Endothelial cell of umbilical vein (primary cell): ENCODE results near the gene CCNY. TPM values are rescaled to one million over a fixed set of nuclear protein-coding genes. Genes with fewer than 3 reads are reported as not detected.

Source experiments
- BruUV-seq: library from RNA; stranded (reverse); fragments of 400-500 nt; replicated peaks from 2 replicates; lab custom pipeline; 2021; lab: Mats Ljungman, UMichigan
- CTCF ChIA-PET: fragments of 300-600, 350-600 bp; sonication (Branson Sonifier 250); formaldehyde crosslinking; loops from one replicate; lab custom pipeline; 2021; ENCODE audit warnings: antibody characterized with exemption, inconsistent platforms; lab: Charles Lee
- POLR2A ChIA-PET: fragments of 300-600, 350-600 bp; sonication (Branson Sonifier 250); formaldehyde crosslinking; loops from one replicate; lab custom pipeline; 2021; ENCODE audit warnings: antibody characterized with exemption, inconsistent platforms; lab: Charles Lee
- DNase-seq: peaks from one replicate; pipeline ENCODE4 v3.0.0-alpha.2; 2011; ENCODE audit warnings: low read depth, low spot score
- FAIRE-seq: peaks from 2 replicates; lab custom pipeline; 2011; peaks lifted over from hg19 to GRCh38; lab: Jason Lieb, UNC
- H2AFZ ChIP-seq: 2 replicates; pipeline ENCODE4 v1.6.0; 2012; ENCODE audit warnings: low read depth, low read length, control low read depth, inconsistent platforms
- H3K27ac ChIP-seq: 2 replicates; pipeline ENCODE4 v1.5.1; 2011; ENCODE audit warnings: low read depth, mild to moderate bottlenecking, control low read depth, low read length, moderate library complexity; ENCODE audit not compliant: insufficient read depth
- H3K27me3 ChIP-seq, 2 experiments: 2 replicates each; pipeline versions ENCODE4 v1.6.0 to v1.6.1; 2011; ENCODE audit warnings: low read length in 2 of 2, mixed read lengths in 1 of 2; ENCODE audit not compliant: control insufficient read depth in 2 of 2, insufficient read depth in 2 of 2
- H3K36me3 ChIP-seq, 2 experiments: 2 replicates in 1 of 2; 3 replicates in 1 of 2; pipeline ENCODE4 v1.5.1; 2011; ENCODE audit warnings: low read length in 2 of 2, mild to moderate bottlenecking in 1 of 2, moderate library complexity in 1 of 2; ENCODE audit not compliant: control insufficient read depth in 2 of 2, insufficient read depth in 2 of 2; ENCODE audit errors: extremely low read depth in 1 of 2
- H3K4me1 ChIP-seq: 3 replicates; pipeline ENCODE4 v1.5.1; 2011; ENCODE audit warnings: mild to moderate bottlenecking, low read length; ENCODE audit not compliant: control insufficient read depth, insufficient read depth; ENCODE audit errors: extremely low read depth
- H3K4me2 ChIP-seq: 2 replicates; pipeline ENCODE4 v1.6.1; 2011; ENCODE audit warnings: low read length, control low read depth, mixed read lengths; ENCODE audit not compliant: insufficient read depth
- H3K4me3 ChIP-seq, 3 experiments: fragments of 200-600 bp in 1 of 3; sonication (generic), shearing (Covaris generic) in 1 of 3; replicated peaks in 1 of 3; 2 replicates each; pipeline ENCODE4 v1.5.1; 2011 to 2016; ENCODE audit warnings: control low read depth in 3 of 3, low read length in 3 of 3, mild to moderate bottlenecking in 2 of 3, inconsistent platforms in 1 of 3, low read depth in 1 of 3, moderate library complexity in 1 of 3; ENCODE audit not compliant: insufficient read depth in 1 of 3
- H3K79me2 ChIP-seq: 2 replicates; pipeline ENCODE4 v1.6.0; 2012; ENCODE audit warnings: low read length, inconsistent platforms; ENCODE audit not compliant: control insufficient read depth, insufficient read depth
- H3K9ac ChIP-seq: replicated peaks from 2 replicates; pipeline ENCODE3; 2011; ENCODE audit warnings: low read length, control low read depth; ENCODE audit not compliant: insufficient read depth; ENCODE audit errors: extremely low read depth
- H3K9me1 ChIP-seq: replicated peaks from 3 replicates; pipeline ENCODE4 v1.6.0; 2011; ENCODE audit warnings: mild to moderate bottlenecking, low read length; ENCODE audit not compliant: control insufficient read depth, insufficient read depth; ENCODE audit errors: extremely low read depth
- H3K9me3 ChIP-seq: replicated peaks from 2 replicates; pipeline ENCODE4 v1.5.1; 2012; ENCODE audit warnings: low read length, inconsistent platforms; ENCODE audit not compliant: control insufficient read depth, insufficient read depth
- H4K20me1 ChIP-seq: replicated peaks from 2 replicates; pipeline ENCODE3; 2011; ENCODE audit warnings: mild to moderate bottlenecking, low read length; ENCODE audit not compliant: control insufficient read depth, insufficient read depth; ENCODE audit errors: extremely low read depth
- EZH2 ChIP-seq: IDR thresholded peaks from 2 replicates; pipeline ENCODE4 v1.6.1; 2012; ENCODE audit warnings: borderline replicate concordance, low read depth, mild to moderate bottlenecking, moderate library complexity, low read length, inconsistent platforms; ENCODE audit not compliant: severe bottlenecking
- GATA2 ChIP-seq: IDR thresholded peaks from 2 replicates; pipeline ENCODE4 v1.7.0; 2011; ENCODE audit warnings: low read depth, mild to moderate bottlenecking, moderate library complexity, mixed read lengths, low read length; ENCODE audit not compliant: insufficient read length, insufficient read depth
- JUN ChIP-seq: IDR thresholded peaks from 2 replicates; pipeline ENCODE4 v1.6.1; 2011; ENCODE audit warnings: borderline replicate concordance, low read depth; ENCODE audit not compliant: insufficient read length, insufficient read depth
- MYC ChIP-seq: IDR thresholded peaks from one replicate; pipeline ENCODE4 v1.6.1; 2011; ENCODE audit warnings: mild to moderate bottlenecking, low read depth, low read length
- POLR2A ChIP-seq: IDR thresholded peaks from 2 replicates; pipeline ENCODE4 v1.6.1; 2012; ENCODE audit warnings: low read depth, mild to moderate bottlenecking, control low read depth, low read length
- dilution Hi-C: fragments of 300-500 bp; cut with MboI; formaldehyde crosslinking; loops from one replicate; pipeline ENCODE4 v1.15.0; 2019; ENCODE audit warnings: low sequenced_read_pairs; ENCODE audit not compliant: extremely low pct_ligation_motif_present
- intact Hi-C: fragments of 100-400 bp; cut with micrococcal nuclease; formaldehyde crosslinking; loops from one replicate; pipeline ENCODE4 v1.10.0; 2022
- polyA plus RNA-seq, 4 experiments: library from polyadenylated mRNA; depleted of rRNA in 3 of 4; stranded (reverse) in 3 of 4; unstranded in 1 of 4; fragments of >200 nt; gene quantifications; 2 replicates each; pipeline versions ENCODE4 v1.2.1 to v1.2.3, GENCODE V29; 2011 to 2012; ENCODE audit warnings: missing spikeins in 1 of 4
- total RNA-seq: library from RNA; stranded (reverse); gene quantifications from 2 replicates; pipeline ENCODE4 v1.2.3, GENCODE V29; 2021
- TF ChIP-seq, protein P1 (sequence below): IDR thresholded peaks from 2 replicates; pipeline ENCODE4 v1.6.1; 2011; ENCODE audit not compliant: insufficient read depth, insufficient read length
- TF ChIP-seq, protein P2 (sequence below), 2 donors: IDR thresholded peaks; 1 replicate in 1 of 2; 2 replicates in 1 of 2; pipeline ENCODE4 v1.5.1; 2011; ENCODE audit warnings: low read length in 2 of 2, mild to moderate bottlenecking in 2 of 2, moderate library complexity in 2 of 2, control low read depth in 1 of 2, inconsistent platforms in 1 of 2, low read depth in 1 of 2; ENCODE audit not compliant: insufficient read depth in 1 of 2; ENCODE audit errors: extremely low read depth in 1 of 2

The CCNY gene
- total and polyA plus RNA-seq, 2 donors (not counting 3 experiments of a cell fraction or from before 2014, with no cell fraction given): 61.5 to 107 TPM

DNA sequence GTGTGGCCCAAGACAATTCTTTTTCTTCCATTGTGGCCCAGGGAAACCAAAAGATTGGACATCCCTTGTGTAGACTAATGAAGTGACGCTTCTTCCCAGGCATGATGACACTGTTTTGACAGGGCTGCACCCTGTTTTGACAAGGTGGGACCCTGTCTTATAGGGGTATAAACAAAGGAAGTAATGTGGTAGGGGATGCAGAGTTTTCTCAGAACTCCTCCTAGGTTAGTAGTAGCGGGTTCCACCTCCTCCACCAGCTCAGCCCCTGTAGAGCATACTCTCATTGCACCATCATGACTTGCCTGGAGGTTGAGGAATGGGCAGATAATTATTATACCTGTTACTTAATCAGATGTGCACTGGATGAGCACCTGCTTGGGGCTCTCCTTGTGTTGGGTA is 123.1 kb downstream of the CCNY start:
- H3K79me2 ChIP-seq: peaks cover 92% of the 10 kb centered on the region
- H3K9ac ChIP-seq: no peak overlapping the region
- no peaks in the 10 kb centered on the region for H3K9me1 ChIP-seq
- FAIRE-seq (no peak), DNase-seq (no peak)
- BruUV-seq: no TSS peak
- CTCF ChIA-PET: no interaction called here
- TF ChIP-seq, protein P1, sequence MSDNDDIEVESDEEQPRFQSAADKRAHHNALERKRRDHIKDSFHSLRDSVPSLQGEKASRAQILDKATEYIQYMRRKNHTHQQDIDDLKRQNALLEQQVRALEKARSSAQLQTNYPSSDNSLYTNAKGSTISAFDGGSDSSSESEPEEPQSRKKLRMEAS: no peak
- intact Hi-C loops: no loop called here
- no peaks in the 10 kb centered on the region for H3K27me3 ChIP-seq
- H3K9me3 ChIP-seq: no peaks in the 10 kb centered on the region
- H3K4me1 ChIP-seq: peaks cover 29% of the 10 kb centered on the region
- H3K36me3 ChIP-seq: no peaks in the 10 kb centered on the region
- H3K4me3 ChIP-seq: no peak overlapping the region
- POLR2A ChIA-PET: no interaction called here
- no peak overlapping the region for H2AFZ ChIP-seq
- no peaks in the 10 kb centered on the region for H4K20me1 ChIP-seq
- no peak overlapping the region for H3K4me2 ChIP-seq
- no peak overlapping the region for H3K27ac ChIP-seq
- dilution Hi-C loops: no loop called here

DNA sequence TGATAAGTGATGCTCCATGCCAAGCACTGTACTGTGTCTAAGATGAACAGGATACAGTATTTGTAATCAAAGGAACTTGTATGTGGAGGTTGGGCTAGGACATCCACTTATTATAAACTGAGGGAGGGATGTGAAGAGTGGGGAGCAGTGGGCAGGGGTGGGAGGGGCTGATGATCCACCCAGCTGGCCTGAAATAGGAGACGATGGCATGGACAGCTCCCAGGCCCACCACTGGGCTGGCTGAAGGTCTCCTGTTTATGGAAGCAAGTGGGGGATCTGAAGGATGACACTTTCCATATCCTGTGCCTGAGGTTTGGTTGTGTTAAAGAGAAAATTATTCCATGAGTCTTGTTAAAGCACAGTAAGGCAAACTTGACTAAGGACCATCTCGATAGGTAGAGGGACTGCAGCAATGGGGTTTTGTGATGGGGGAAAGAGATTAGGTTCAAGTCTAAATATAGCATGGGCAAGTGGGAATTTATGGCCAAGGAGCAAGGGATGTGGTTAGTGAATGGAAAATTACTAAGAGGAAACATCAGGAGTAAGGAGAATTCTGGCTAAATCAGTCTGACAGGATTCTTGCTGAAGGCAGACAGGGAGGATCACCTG is 124.6 kb downstream of the CCNY start:
- no peak for DNase-seq
- H3K27ac ChIP-seq: no peak overlapping the region
- BruUV-seq: no TSS peak
- dilution Hi-C loops: no loop called here
- no peak overlapping the region for H2AFZ ChIP-seq
- H3K36me3 ChIP-seq: no peaks in the 10 kb centered on the region
- no peaks in the 10 kb centered on the region for H3K9me1 ChIP-seq
- H3K9me3 ChIP-seq: no peaks in the 10 kb centered on the region
- TF ChIP-seq, protein P1: no peak
- TF ChIP-seq, protein P2, sequence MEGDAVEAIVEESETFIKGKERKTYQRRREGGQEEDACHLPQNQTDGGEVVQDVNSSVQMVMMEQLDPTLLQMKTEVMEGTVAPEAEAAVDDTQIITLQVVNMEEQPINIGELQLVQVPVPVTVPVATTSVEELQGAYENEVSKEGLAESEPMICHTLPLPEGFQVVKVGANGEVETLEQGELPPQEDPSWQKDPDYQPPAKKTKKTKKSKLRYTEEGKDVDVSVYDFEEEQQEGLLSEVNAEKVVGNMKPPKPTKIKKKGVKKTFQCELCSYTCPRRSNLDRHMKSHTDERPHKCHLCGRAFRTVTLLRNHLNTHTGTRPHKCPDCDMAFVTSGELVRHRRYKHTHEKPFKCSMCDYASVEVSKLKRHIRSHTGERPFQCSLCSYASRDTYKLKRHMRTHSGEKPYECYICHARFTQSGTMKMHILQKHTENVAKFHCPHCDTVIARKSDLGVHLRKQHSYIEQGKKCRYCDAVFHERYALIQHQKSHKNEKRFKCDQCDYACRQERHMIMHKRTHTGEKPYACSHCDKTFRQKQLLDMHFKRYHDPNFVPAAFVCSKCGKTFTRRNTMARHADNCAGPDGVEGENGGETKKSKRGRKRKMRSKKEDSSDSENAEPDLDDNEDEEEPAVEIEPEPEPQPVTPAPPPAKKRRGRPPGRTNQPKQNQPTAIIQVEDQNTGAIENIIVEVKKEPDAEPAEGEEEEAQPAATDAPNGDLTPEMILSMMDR (IDR thresholded peaks at IDR 0.05; ENCODE audit: extremely low read depth in 1 of 2, insufficient read depth in 1 of 2, low read depth in 1 of 2, low read length in 2 of 2): no peak
- TF ChIP-seq MYC: no peak
- TF ChIP-seq POLR2A: no peak
- no peak for TF ChIP-seq EZH2
- no peak for TF ChIP-seq JUN
- TF ChIP-seq GATA2: no peak
- intact Hi-C loops: no loop called here
- no peak for FAIRE-seq
- H3K4me3 ChIP-seq: no peak overlapping the region
- no peaks in the 10 kb centered on the region for H3K27me3 ChIP-seq
- H3K4me2 ChIP-seq: no peak overlapping the region
- H3K9ac ChIP-seq: no peak overlapping the region
- ChIA-PET POLR2A (no interaction called here), CTCF (interaction anchor here (1.0 to 1.2 kb wide), 3 partner anchors 9 to 55 kb away, joined by 3 read pairs; no protein-coding TSS in a partner anchor)
- peaks cover 25% of the 10 kb centered on the region for H3K4me1 ChIP-seq
- peaks cover 93% of the 10 kb centered on the region for H3K79me2 ChIP-seq
- H4K20me1 ChIP-seq: no peaks in the 10 kb centered on the region
